Smooth muscle cell (in vitro differentiated cells): ENCODE results near the gene MAPK8IP2. TPM values are rescaled to one million over a fixed set of nuclear protein-coding genes. Genes with fewer than 3 reads are reported as not detected.

Experiments used
- DNase-seq: peaks from one replicate; lab custom pipeline; 2025; ENCODE audit not compliant: unreplicated experiment; lab: John Stamatoyannopoulos, UW
- H2AFZ ChIP-seq: fragments of 200-600 bp; sonication (generic); 2 replicates; pipeline ENCODE4 v1.6.0; 2016; ENCODE audit warnings: antibody characterized with exemption, low read depth, mild to moderate bottlenecking
- H3F3A ChIP-seq: fragments of 200-600 bp; sonication (generic); 2 replicates; pipeline ENCODE4 v1.6.0; 2017; ENCODE audit warnings: antibody characterized with exemption, low read depth
- H3K27ac ChIP-seq: fragments of 200-600 bp; sonication (generic); 2 replicates; pipeline ENCODE4 v1.5.1; 2016; ENCODE audit warnings: low read depth, mild to moderate bottlenecking
- H3K27me3 ChIP-seq: fragments of 200-600 bp; sonication (generic); 2 replicates; pipeline ENCODE4 v1.6.1; 2016; ENCODE audit warnings: low read depth, mild to moderate bottlenecking
- H3K36me3 ChIP-seq: fragments of 200-600 bp; sonication (generic); 2 replicates; pipeline ENCODE4 v1.5.1; 2016; ENCODE audit warnings: low read depth
- H3K4me1 ChIP-seq: fragments of 200-600 bp; sonication (generic); 2 replicates; pipeline ENCODE4 v1.5.1; 2016; ENCODE audit warnings: low read depth
- H3K4me2 ChIP-seq: fragments of 200-600 bp; sonication (generic); 2 replicates; pipeline ENCODE4 v1.6.0; 2016; ENCODE audit warnings: mild to moderate bottlenecking
- H3K4me3 ChIP-seq: fragments of 200-600 bp; sonication (generic); 2 replicates; pipeline ENCODE4 v1.5.1; 2016; ENCODE audit warnings: mild to moderate bottlenecking
- H3K79me2 ChIP-seq: fragments of 200-600 bp; sonication (generic); 2 replicates; pipeline ENCODE4 v1.6.0; 2016; ENCODE audit warnings: low read depth, mild to moderate bottlenecking
- H3K9ac ChIP-seq: fragments of 200-600 bp; sonication (generic); 2 replicates; pipeline ENCODE4 v1.6.0; 2016; ENCODE audit warnings: low read depth
- H3K9me3 ChIP-seq: fragments of 200-600 bp; sonication (generic); replicated peaks from 2 replicates; pipeline ENCODE4 v1.5.1; 2016; ENCODE audit warnings: low read depth
- H4K20me1 ChIP-seq: fragments of 200-600 bp; sonication (generic); 2 replicates; pipeline ENCODE4 v1.6.0; 2016; ENCODE audit warnings: low read depth
- CTCF ChIP-seq: fragments of 200-600 bp; sonication (generic); IDR thresholded peaks from 2 replicates; pipeline ENCODE4 v1.5.1; 2017; ENCODE audit warnings: borderline replicate concordance, mild to moderate bottlenecking, antibody characterized with exemption; ENCODE audit not compliant: insufficient read depth, poor library complexity, severe bottlenecking
- WGBS: methylation state at CpG from one replicate; pipeline ENCODE4 v1.1.7; 2016; ENCODE audit warnings: low lambda C conversion rate; 5-methylcytosine and 5-hydroxymethylcytosine counted together
- polyA plus RNA-seq: library from polyadenylated mRNA; unstranded; fragments of >200 nt; fragmentation: Nextera tagmentation; extraction: Ambion mirVana; gene quantifications from 2 replicates; pipeline ENCODE4 v1.2.1, GENCODE V29; 2016
- total RNA-seq: library from RNA; depleted of rRNA; stranded (reverse); fragments of >200 nt; gene quantifications from 2 replicates; pipeline ENCODE4 v1.2.3, GENCODE V29; 2014

Gene MAPK8IP2
- total and polyA plus RNA-seq, 2 experiments from 2014 or later, result 0.63 to 1.2 TPM

- H3K9ac ChIP-seq, result no peak overlapping the region
- H3K4me2 ChIP-seq, result no peak overlapping the region
- no peak for TF ChIP-seq CTCF
- 90% methylated on average over 5 of the region's 5 CpGs for WGBS
- no peak overlapping the region for H2AFZ ChIP-seq
- H3F3A ChIP-seq, result no peaks in the 10 kb centered on the region
- H4K20me1 ChIP-seq, result no peaks in the 10 kb centered on the region
- DNase-seq, result no peak
- peaks cover 6% of the 10 kb centered on the region for H3K4me1 ChIP-seq
- no peak overlapping the region for H3K4me3 ChIP-seq
- H3K36me3 ChIP-seq, result no peaks in the 10 kb centered on the region
- no peak overlapping the region for H3K27ac ChIP-seq
- no peaks in the 10 kb centered on the region for H3K79me2 ChIP-seq
- H3K9me3 ChIP-seq, result no peaks in the 10 kb centered on the region
- H3K27me3 ChIP-seq, result no peaks in the 10 kb centered on the region
Measured at GRCh38 chr22:50630376-50630775, 29.8 kb downstream of the MAPK8IP2 start.

DNA sequence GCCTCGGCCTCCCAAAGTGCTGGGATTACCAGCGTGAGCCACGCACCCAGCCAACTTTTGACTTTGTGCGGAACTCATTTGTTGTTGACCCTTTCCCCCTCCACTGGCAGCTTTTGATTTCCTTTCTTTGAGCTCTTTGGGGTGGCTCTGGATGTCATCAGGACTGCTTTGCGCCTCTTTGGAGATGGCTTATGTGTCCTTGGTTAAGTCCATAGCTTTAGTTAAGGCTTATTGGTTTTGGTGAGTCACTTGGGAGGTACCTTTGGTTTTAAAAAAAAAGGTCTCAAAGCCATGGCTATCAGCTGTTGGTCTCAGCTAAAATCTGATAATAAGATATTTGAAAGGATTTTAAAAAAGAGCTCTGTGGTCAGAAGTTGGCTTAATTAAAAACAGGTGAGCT lies 32.5 kb downstream of the MAPK8IP2 start:
- H3K9me3 ChIP-seq, result no peaks in the 10 kb centered on the region
- no peaks in the 10 kb centered on the region for H3K36me3 ChIP-seq
- WGBS, result 35% methylated on average over 5 of the region's 5 CpGs
- TF ChIP-seq CTCF, result no peak
- no peaks in the 10 kb centered on the region for H3K27me3 ChIP-seq
- peaks cover 6% of the 10 kb centered on the region for H3K4me1 ChIP-seq
- H3K79me2 ChIP-seq, result no peaks in the 10 kb centered on the region
- H3K27ac ChIP-seq, result no peak overlapping the region
- no peak overlapping the region for H2AFZ ChIP-seq
- no peaks in the 10 kb centered on the region for H3F3A ChIP-seq
- H3K9ac ChIP-seq, result no peak overlapping the region
- H3K4me3 ChIP-seq, result no peak overlapping the region
- no peak overlapping the region for H3K4me2 ChIP-seq
- no peak for DNase-seq
- no peaks in the 10 kb centered on the region for H4K20me1 ChIP-seq

DNA sequence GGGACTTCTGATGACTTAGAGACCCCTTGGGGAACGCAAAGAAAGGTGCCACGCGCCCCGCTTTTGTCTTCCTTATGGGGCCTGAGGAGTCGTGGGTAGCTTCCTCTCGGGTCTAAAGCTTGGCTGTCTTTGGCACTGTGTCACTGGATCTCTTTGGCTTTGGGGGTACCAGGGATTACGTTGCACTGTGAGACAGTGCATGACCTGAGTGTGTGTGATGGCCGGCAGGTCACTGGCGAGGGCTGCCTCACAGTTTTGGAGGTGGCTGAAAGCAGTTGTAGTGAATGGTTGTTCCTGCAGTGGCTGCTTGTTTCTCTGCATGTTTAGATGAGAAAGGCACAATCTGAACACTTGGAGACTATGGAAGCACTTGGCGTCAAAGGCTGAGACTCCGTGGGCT lies 33.2 kb downstream of the MAPK8IP2 start:
- no peak for DNase-seq

More for the DNA sequence above, 33.2 kb downstream of the MAPK8IP2 start:
- no peaks in the 10 kb centered on the region for H3K36me3 ChIP-seq
- WGBS, result 87% methylated on average over 11 of the region's 11 CpGs
- H3K9ac ChIP-seq, result no peak overlapping the region
- H2AFZ ChIP-seq, result no peak overlapping the region
- no peak overlapping the region for H3K4me2 ChIP-seq
- no peaks in the 10 kb centered on the region for H3K79me2 ChIP-seq
- no peak overlapping the region for H3K4me3 ChIP-seq
- no peaks in the 10 kb centered on the region for H4K20me1 ChIP-seq
- no peaks in the 10 kb centered on the region for H3F3A ChIP-seq
- peaks cover 2% of the 10 kb centered on the region for H3K4me1 ChIP-seq
- no peak for TF ChIP-seq CTCF
- H3K9me3 ChIP-seq, result no peaks in the 10 kb centered on the region
- H3K27ac ChIP-seq, result no peak overlapping the region
- H3K27me3 ChIP-seq, result no peaks in the 10 kb centered on the region
